Stimulated activated naive CD8-positive, alpha-beta T cell treated with anti-CD3 and anti-CD28 coated beads, Interleukin-15, Interleukin-2, amounts not matched to agents 100 U/mL and 50 U/mL, for 24 hours (primary cell): Measurements from ENCODE around the gene STRA8.
A peak's percentile ranks its signal among the peaks of the same experiment; 100 is the strongest.

Experiments used
- ATAC-seq: fragments of 150-1000 bp; cut with Tn5 transposase; one replicate; pipeline ENCODE4 v1.10.0; 2021
- DNase-seq: peaks from one replicate; pipeline ENCODE4 v3.0.0; 2021

The STRA8 gene

GRCh38 chr7:135233570-135233969, at the start of gene STRA8:
Gene STRA8, plus strand, starts transcription at chr7:135233838. Its CDS starts 6,687 bp downstream, at chr7:135240525.
- no peak for ATAC-seq
- no peak for DNase-seq

GRCh38 chr7:135184254-135184841, 49.3 kb upstream of the STRA8 start:
- ATAC-seq (no peak), DNase-seq (no peak)

GRCh38 chr7:135185471-135186260, 48.0 kb upstream of the STRA8 start:
- ATAC-seq (no peak), DNase-seq (no peak)

- ATAC-seq (no peak), DNase-seq (no peak)
These were observed 47.4 kb upstream of the STRA8 start for GRCh38 chr7:135186261-135186540.

GRCh38 chr7:135186841-135187253, 46.8 kb upstream of the STRA8 start:
- ATAC-seq (peak; percentile 72), DNase-seq (peak; percentile 38)

GRCh38 chr7:135188298-135188984, 45.2 kb upstream of the STRA8 start:
- DNase-seq (no peak), ATAC-seq (peak; percentile 44)

- DNase-seq: no peak
- ATAC-seq: no peak
These were observed 44.4 kb upstream of the STRA8 start for GRCh38 chr7:135189221-135189662.

- ATAC-seq: no peak
- no peak for DNase-seq
These were observed 43.7 kb upstream of the STRA8 start for GRCh38 chr7:135189961-135190360.

- DNase-seq (no peak), ATAC-seq (no peak)
These were observed 42.9 kb upstream of the STRA8 start for GRCh38 chr7:135190703-135191102.

GRCh38 chr7:135192914-135193536, 40.6 kb upstream of the STRA8 start:
- DNase-seq (no peak), ATAC-seq (no peak)

GRCh38 chr7:135193615-135194081, 40.0 kb upstream of the STRA8 start:
- no peak for ATAC-seq
- DNase-seq: no peak

GRCh38 chr7:135194494-135195095, 39.0 kb upstream of the STRA8 start:
- DNase-seq: no peak
- ATAC-seq: no peak

- no peak for DNase-seq
- no peak for ATAC-seq
These were observed 38.5 kb upstream of the STRA8 start for GRCh38 chr7:135195156-135195555.

GRCh38 chr7:135195968-135196629, 37.5 kb upstream of the STRA8 start:
- no peak for DNase-seq
- ATAC-seq: no peak

- ATAC-seq: no peak
- no peak for DNase-seq
These were observed 36.3 kb upstream of the STRA8 start for GRCh38 chr7:135197343-135197742.

GRCh38 chr7:135197906-135198655, 35.6 kb upstream of the STRA8 start:
- ATAC-seq (peak; percentile 53), DNase-seq (no peak)

GRCh38 chr7:135199439-135199838, 34.2 kb upstream of the STRA8 start:
- DNase-seq (no peak), ATAC-seq (no peak)

GRCh38 chr7:135200821-135201331, 32.8 kb upstream of the STRA8 start:
- DNase-seq (no peak), ATAC-seq (no peak)

GRCh38 chr7:135201350-135201749, 32.3 kb upstream of the STRA8 start:
- no peak for DNase-seq
- no peak for ATAC-seq

- ATAC-seq (no peak), DNase-seq (no peak)
These were observed 29.3 kb upstream of the STRA8 start for GRCh38 chr7:135204341-135204749.

GRCh38 chr7:135204876-135205275, 28.8 kb upstream of the STRA8 start:
- no peak for ATAC-seq
- no peak for DNase-seq
